Stomach (tissue), 9 donors: ENCODE results near the gene HDAC2. TPM values are rescaled to one million over a fixed set of nuclear protein-coding genes. Genes with fewer than 3 reads are reported as not detected.

Source experiments
- DNase-seq, 2 donors: peaks; one replicate each; pipeline versions ENCODE4 v3.0.0 to v3.0.0-alpha.2; 2013 to 2019
- H3K27ac ChIP-seq, 5 donors: fragments of 200-600 bp in 4 of 5; sonication (generic) in 4 of 5; one replicate each; pipeline ENCODE4 v1.5.1; 2013 to 2019; ENCODE audit warnings: mild to moderate bottlenecking in 1 of 5, moderate library complexity in 1 of 5
- H3K27me3 ChIP-seq, 3 donors: fragments of 200-600 bp; sonication (generic); one replicate each; pipeline ENCODE4 v1.5.1; 2017 to 2019; ENCODE audit warnings: mixed run types in 1 of 3
- H3K36me3 ChIP-seq, 4 donors: fragments of 200-600 bp; sonication (generic); 1 replicate in 3 of 4; 2 replicates in 1 of 4; pipeline ENCODE4 v1.5.1; 2016 to 2019
- H3K4me1 ChIP-seq, 4 donors: fragments of 200-600 bp; sonication (generic); one replicate each; pipeline ENCODE4 v1.5.1; 2016 to 2019
- H3K4me3 ChIP-seq, 4 donors: fragments of 200-600 bp; sonication (generic) in 3 of 4; one replicate each; pipeline ENCODE4 v1.5.1; 2016 to 2019; ENCODE audit warnings: mild to moderate bottlenecking in 1 of 4
- H3K9me3 ChIP-seq, 4 donors: fragments of 200-600 bp; sonication (generic); one replicate each; pipeline ENCODE4 v1.5.1; 2016 to 2019
- CTCF ChIP-seq, 7 experiments: fragments of 450-650 bp in 4 of 7; fragments of 200-600 bp in 3 of 7; sonication (generic) in 3 of 7; IDR thresholded peaks; one replicate each; pipeline ENCODE4 v1.5.1; 2016 to 2019; ENCODE audit warnings: antibody characterized with exemption in 7 of 7, control low read depth in 2 of 7, mild to moderate bottlenecking in 1 of 7
- EP300 ChIP-seq: sonication (generic); formaldehyde crosslinking; IDR thresholded peaks from one replicate; pipeline ENCODE4 v1.6.1; 2017; ENCODE audit warnings: antibody characterized with exemption
- POLR2A ChIP-seq, 4 donors: fragments of 450-650 bp; IDR thresholded peaks; one replicate each; pipeline ENCODE4 v1.6.1; 2016; ENCODE audit warnings: antibody characterized with exemption in 4 of 4, control low read depth in 2 of 4, mild to moderate bottlenecking in 1 of 4, moderate library complexity in 1 of 4
- POLR2AphosphoS5 ChIP-seq, 3 donors: sonication (generic); formaldehyde crosslinking; IDR thresholded peaks; one replicate each; pipeline ENCODE4 v1.6.1; 2016; ENCODE audit warnings: antibody characterized with exemption in 3 of 3
- WGBS, 5 donors: extraction: QIAGEN DNeasy Blood & Tissue Kit in 3 of 5; methylation state at CpG; one replicate each; pipeline versions ENCODE4 v1.1.5 to v1.1.7; 2013 to 2018; 5-methylcytosine and 5-hydroxymethylcytosine counted together
- intact Hi-C: fragments of 100-400 bp; cut with DNase I; formaldehyde crosslinking; loops from one replicate; pipeline ENCODE4 v1.15.1; 2023; ENCODE audit warnings: low total_unique reads
- polyA plus RNA-seq, 3 donors: library from polyadenylated mRNA; stranded (reverse); fragments of 200-250 nt; gene quantifications; one replicate each; pipeline ENCODE4 v1.2.3, GENCODE V29; 2013
- total RNA-seq, 5 donors: library from RNA; depleted of rRNA; stranded (reverse); fragments of >200 nt; gene quantifications; one replicate each; pipeline versions ENCODE4 v1.1.0 to v1.2.3, GENCODE V29; 2014 to 2016
- donor health status: healthy with polysubstance abuse.
- donor health status: Bipolar disorder and iron deficiency.
- donor health status: healthy.

Gene HDAC2
- total and polyA plus RNA-seq, 8 donors, result 11.0 to 106 (median 57.4) TPM

GRCh38 chr6:113976806-113977205 is 5.9 kb upstream of the HDAC2 start:
- DNase-seq, result no peak
- Histone ChIP-seq H3K27ac (no peak overlapping the region), H3K36me3 (no peaks in the 10 kb centered on the region), H3K27me3 (no peaks in the 10 kb centered on the region), H3K9me3 (no peaks in the 10 kb centered on the region), H3K4me1 (peaks cover 0 to 5% (median 2%) of the 10 kb centered on the region in 4 donors), H3K4me3 (no peak overlapping the region)
- intact Hi-C loops, result no loop called here
- WGBS, 5 donors, result 92 to 96% (median 93%) methylated on average over 2 of the region's 2 CpGs
- no peak for TF ChIP-seq EP300
- TF ChIP-seq CTCF (IDR thresholded peaks at IDR 0.05), result no peak
- TF ChIP-seq POLR2AphosphoS5 (IDR thresholded peaks at IDR 0.05), result no peak
- TF ChIP-seq POLR2A (IDR thresholded peaks at IDR 0.05), result no peak

- TF ChIP-seq POLR2A (IDR thresholded peaks at IDR 0.05), result no peak
- no peak for TF ChIP-seq POLR2AphosphoS5 (IDR thresholded peaks at IDR 0.05)
- TF ChIP-seq CTCF (IDR thresholded peaks at IDR 0.05), result no peak
- TF ChIP-seq EP300, result no peak
- no peaks in the 10 kb centered on the region for H3K27me3 ChIP-seq
- DNase-seq, result peak in 1 of 2 donors; percentile 52
- intact Hi-C loops, result no loop called here
- WGBS, 5 donors, result 28 to 54% (median 38%) methylated on average over 2 of the region's 2 CpGs
- no peaks in the 10 kb centered on the region for H3K36me3 ChIP-seq
- no peaks in the 10 kb centered on the region for H3K9me3 ChIP-seq
- H3K4me3 ChIP-seq, result peak overlapping the region; percentile 91 to 98 (median 94)
- H3K4me1 ChIP-seq, result peaks cover 16 to 40% (median 32%) of the 10 kb centered on the region in 4 donors
- peak overlapping the region; percentile 31 to 94 (median 93) for H3K27ac ChIP-seq
Measured at GRCh38 chr6:113971741-113972140, 793 bp upstream of the HDAC2 start.

- peak overlapping the region; percentile 93 to 96 (median 94) for H3K27ac ChIP-seq
- intact Hi-C loops, result no loop called here
- H3K9me3 ChIP-seq, result no peaks in the 10 kb centered on the region
- H3K27me3 ChIP-seq, result no peaks in the 10 kb centered on the region
- peaks cover 16 to 53% (median 37%) of the 10 kb centered on the region in 4 donors for H3K4me1 ChIP-seq
- WGBS, 5 donors, result 0 to 1% (median 0%) methylated on average over 41 to 69 of the region's 70 CpGs
- DNase-seq, result peak; percentile 61 to 90
- H3K36me3 ChIP-seq, result no peaks in the 10 kb centered on the region
- peak overlapping the region; percentile 91 to 98 (median 94) for H3K4me3 ChIP-seq
- TF ChIP-seq POLR2AphosphoS5 (IDR thresholded peaks at IDR 0.05) (no peak), EP300 (no peak), POLR2A (IDR thresholded peaks at IDR 0.05) (no peak), CTCF (IDR thresholded peaks at IDR 0.05) (no peak)
Measured at GRCh38 chr6:113969888-113970804, 802 bp downstream of the HDAC2 start.

- Histone ChIP-seq H3K27ac (no peak overlapping the region), H3K9me3 (no peaks in the 10 kb centered on the region), H3K27me3 (no peaks in the 10 kb centered on the region), H3K36me3 (no peaks in the 10 kb centered on the region), H3K4me3 (peak overlapping the region in 2 of 4 donors; percentile 91 to 95), H3K4me1 (peaks cover 16 to 60% (median 41%) of the 10 kb centered on the region in 4 donors)
- TF ChIP-seq POLR2A (IDR thresholded peaks at IDR 0.05) (no peak), CTCF (IDR thresholded peaks at IDR 0.05) (no peak), EP300 (no peak), POLR2AphosphoS5 (IDR thresholded peaks at IDR 0.05) (no peak)
- intact Hi-C loops, result no loop called here
- WGBS, 5 donors, result 19 to 46% (median 32%) methylated on average over 6 of the region's 6 CpGs
- DNase-seq, result no peak
Measured at GRCh38 chr6:113968472-113968871, 2.5 kb downstream of the HDAC2 start.
